Measurements from ENCODE around the gene NUDT3. TPM values are rescaled to one million over a fixed set of nuclear protein-coding genes. Genes with fewer than 3 reads are reported as not detected.

NUDT3 gene
- total and polyA plus RNA-seq, 4 donors: 3.2 to 20.2 (median 9.5) TPM

DNA sequence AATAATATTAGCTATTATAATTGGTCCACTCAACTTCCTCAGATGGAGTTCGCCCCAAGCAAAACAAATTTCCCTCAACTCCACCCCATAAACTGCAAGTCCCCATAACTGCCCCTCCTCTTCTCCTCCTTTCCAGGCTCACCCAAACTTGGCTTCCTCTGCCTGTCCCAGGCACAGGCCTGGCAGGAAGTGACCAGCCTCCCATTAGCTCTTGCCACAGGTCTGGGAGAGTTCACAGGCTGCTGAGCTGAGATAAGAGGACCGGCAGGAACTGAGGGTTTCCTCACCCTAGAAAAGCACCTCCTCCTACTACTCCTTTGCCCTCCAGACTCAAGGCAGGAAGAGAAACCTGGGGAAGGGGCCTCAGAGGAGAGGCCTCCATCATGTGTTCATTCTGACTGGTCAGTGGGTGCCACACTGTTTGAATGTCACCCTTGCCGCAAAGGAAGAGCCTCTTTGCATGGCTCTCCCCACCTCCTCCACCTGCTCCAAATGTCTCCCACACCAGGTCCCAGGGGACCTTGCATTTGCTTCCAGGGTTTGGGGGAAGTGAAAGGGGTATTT, 119.1 kb downstream of the NUDT3 start:
- peak; percentile 55 for DNase-seq (ENCODE audit: low spot score)
- no peak overlapping the region for H3K4me3 ChIP-seq (ENCODE audit: low read depth in 1 of 3, low read length in 3 of 3)
- no peak overlapping the region for H3K27ac ChIP-seq (ENCODE audit: low read depth in 1 of 2, low read length in 2 of 2)
- no peaks in the 10 kb centered on the region for H3K27me3 ChIP-seq (ENCODE audit: control insufficient read depth in 4 of 4, insufficient read depth in 4 of 4, low read length in 3 of 4)
- no peak overlapping the region for H3K9ac ChIP-seq (ENCODE audit: low read depth in 1 of 2, low read length in 2 of 2)
- peaks cover 4 to 11% (median 7%) of the 10 kb centered on the region in 4 donors for H3K4me1 ChIP-seq (ENCODE audit: control insufficient read depth in 4 of 4, insufficient read depth in 4 of 4, low read length in 3 of 4)
- no peaks in the 10 kb centered on the region for H3K9me3 ChIP-seq (ENCODE audit: control insufficient read depth in 4 of 4, low read length in 3 of 4)
- WGBS: 66% methylated on average over 3 of the region's 3 CpGs
- no peaks in the 10 kb centered on the region for H3K36me3 ChIP-seq (ENCODE audit: control insufficient read depth in 4 of 4, insufficient read depth in 3 of 4, low read depth in 1 of 4, low read length in 3 of 4)
- TF ChIP-seq JUND (IDR thresholded peaks at IDR 0.05) (no peak), NR2F2 (IDR thresholded peaks at IDR 0.05) (peak; percentile 94), YY1 (IDR thresholded peaks at IDR 0.05) (no peak), HNF4A (conservative IDR thresholded peaks at IDR 0.05) (no peak), EGR1 (IDR thresholded peaks at IDR 0.05; ENCODE audit: low read depth in 2 of 2) (no peak), TAF1 (conservative IDR thresholded peaks at IDR 0.05) (no peak), GABPA (IDR thresholded peaks at IDR 0.05 in 1 of 2, conservative IDR thresholded peaks at IDR 0.05 in 1 of 2) (no peak), ATF3 (IDR thresholded peaks at IDR 0.05) (no peak), RAD21 (IDR thresholded peaks at IDR 0.05) (peak in 1 of 2 donors; percentile 35), FOXA2 (IDR thresholded peaks at IDR 0.05) (no peak), RXRA (IDR thresholded peaks at IDR 0.05) (no peak), MAX (IDR thresholded peaks at IDR 0.05) (no peak), CTCF (IDR thresholded peaks at IDR 0.05; ENCODE audit: low read depth, low read length, missing input control) (no peak), SP1 (IDR thresholded peaks at IDR 0.05) (peak; percentile 37), ZBTB33 (IDR thresholded peaks at IDR 0.05) (no peak), FOXA1 (IDR thresholded peaks at IDR 0.05) (no peak)
- TF ChIP-seq, protein P1, sequence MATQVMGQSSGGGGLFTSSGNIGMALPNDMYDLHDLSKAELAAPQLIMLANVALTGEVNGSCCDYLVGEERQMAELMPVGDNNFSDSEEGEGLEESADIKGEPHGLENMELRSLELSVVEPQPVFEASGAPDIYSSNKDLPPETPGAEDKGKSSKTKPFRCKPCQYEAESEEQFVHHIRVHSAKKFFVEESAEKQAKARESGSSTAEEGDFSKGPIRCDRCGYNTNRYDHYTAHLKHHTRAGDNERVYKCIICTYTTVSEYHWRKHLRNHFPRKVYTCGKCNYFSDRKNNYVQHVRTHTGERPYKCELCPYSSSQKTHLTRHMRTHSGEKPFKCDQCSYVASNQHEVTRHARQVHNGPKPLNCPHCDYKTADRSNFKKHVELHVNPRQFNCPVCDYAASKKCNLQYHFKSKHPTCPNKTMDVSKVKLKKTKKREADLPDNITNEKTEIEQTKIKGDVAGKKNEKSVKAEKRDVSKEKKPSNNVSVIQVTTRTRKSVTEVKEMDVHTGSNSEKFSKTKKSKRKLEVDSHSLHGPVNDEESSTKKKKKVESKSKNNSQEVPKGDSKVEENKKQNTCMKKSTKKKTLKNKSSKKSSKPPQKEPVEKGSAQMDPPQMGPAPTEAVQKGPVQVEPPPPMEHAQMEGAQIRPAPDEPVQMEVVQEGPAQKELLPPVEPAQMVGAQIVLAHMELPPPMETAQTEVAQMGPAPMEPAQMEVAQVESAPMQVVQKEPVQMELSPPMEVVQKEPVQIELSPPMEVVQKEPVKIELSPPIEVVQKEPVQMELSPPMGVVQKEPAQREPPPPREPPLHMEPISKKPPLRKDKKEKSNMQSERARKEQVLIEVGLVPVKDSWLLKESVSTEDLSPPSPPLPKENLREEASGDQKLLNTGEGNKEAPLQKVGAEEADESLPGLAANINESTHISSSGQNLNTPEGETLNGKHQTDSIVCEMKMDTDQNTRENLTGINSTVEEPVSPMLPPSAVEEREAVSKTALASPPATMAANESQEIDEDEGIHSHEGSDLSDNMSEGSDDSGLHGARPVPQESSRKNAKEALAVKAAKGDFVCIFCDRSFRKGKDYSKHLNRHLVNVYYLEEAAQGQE (IDR thresholded peaks at IDR 0.05): no peak
